C4-2B (cell line): Measurements from ENCODE around the gene SMIM23.

Experiments used
- H3K27ac ChIP-seq: fragments of 450-650 bp; 2 replicates; pipeline ENCODE4 v1.5.1; 2017
- CTCF ChIP-seq: fragments of 450-650 bp; conservative IDR thresholded peaks from 2 replicates; pipeline ENCODE4 v1.5.1; 2017; ENCODE audit warnings: mild to moderate bottlenecking
- ZFX ChIP-seq: fragments of 450-650 bp; IDR thresholded peaks from 2 replicates; pipeline ENCODE4 v1.6.1; 2017

Gene SMIM23

GRCh38 chr5:171816666-171817065 lies 31.0 kb downstream of the SMIM23 start:
- TF ChIP-seq ZFX (no peak), CTCF (no peak)
- no peak overlapping the region for H3K27ac ChIP-seq

GRCh38 chr5:171820561-171820960 lies 34.9 kb downstream of the SMIM23 start:
- H3K27ac ChIP-seq, result no peak overlapping the region
- TF ChIP-seq CTCF (no peak), ZFX (no peak)

GRCh38 chr5:171821286-171821685 lies 35.7 kb downstream of the SMIM23 start:
- no peak overlapping the region for H3K27ac ChIP-seq
- TF ChIP-seq ZFX (no peak), CTCF (no peak)

- TF ChIP-seq CTCF, result no peak
- no peak for TF ChIP-seq ZFX
- no peak overlapping the region for H3K27ac ChIP-seq
These were observed 37.7 kb downstream of the SMIM23 start for GRCh38 chr5:171823269-171823668.

- TF ChIP-seq ZFX (no peak), CTCF (no peak)
These were observed 39.4 kb downstream of the SMIM23 start for GRCh38 chr5:171825051-171825450.

GRCh38 chr5:171826132-171826531 lies 40.5 kb downstream of the SMIM23 start:
- H3K27ac ChIP-seq, result no peak overlapping the region
- TF ChIP-seq ZFX (no peak), CTCF (no peak)

More at GRCh38 chr5:171825051-171825450, 39.4 kb downstream of the SMIM23 start:
- H3K27ac ChIP-seq, result no peak overlapping the region

- H3K27ac ChIP-seq, result no peak overlapping the region
- no peak for TF ChIP-seq CTCF
- TF ChIP-seq ZFX, result no peak
These were observed 41.5 kb downstream of the SMIM23 start for GRCh38 chr5:171827162-171827561.
